Skeletal muscle cell (primary cell): ENCODE results near the gene SBK2.
A peak's percentile ranks its signal among the peaks of the same experiment; 100 is the strongest.
"Not testable (repeated sequence)": the region's sequence is repeated elsewhere in the genome, so short reads cannot be mapped to it uniquely, and the experiment has no call there.

Experiments used
- DNase-seq: peaks from one replicate; pipeline ENCODE4 v3.0.0-alpha.2; 2010; ENCODE audit warnings: low read depth
- H3K4me3 ChIP-seq: 2 replicates; pipeline ENCODE4 v1.5.1; 2011; ENCODE audit warnings: low read depth, mild to moderate bottlenecking, control low read depth, low read length, moderate library complexity

Gene SBK2

GRCh38 chr19:55516878-55517620 lies 19.9 kb downstream of the SBK2 start:
- peak overlapping the region; percentile 34 for H3K4me3 ChIP-seq
- DNase-seq = peak; percentile 68

- H3K4me3 ChIP-seq = no peak overlapping the region
- DNase-seq = no peak
Observed at GRCh38 chr19:55508120-55508519, 28.8 kb downstream of the SBK2 start.

- DNase-seq = no peak
- no peak overlapping the region for H3K4me3 ChIP-seq
Observed at GRCh38 chr19:55504981-55505380, 32.0 kb downstream of the SBK2 start.

GRCh38 chr19:55504252-55504603 lies 32.7 kb downstream of the SBK2 start:
- DNase-seq = no peak
- peak overlapping the region; percentile 46 for H3K4me3 ChIP-seq

GRCh38 chr19:55503502-55504251 lies 33.3 kb downstream of the SBK2 start:
- H3K4me3 ChIP-seq = peak overlapping the region; percentile 46
- DNase-seq = no peak

GRCh38 chr19:55503157-55503501 lies 33.8 kb downstream of the SBK2 start:
- no peak for DNase-seq
- H3K4me3 ChIP-seq = no peak overlapping the region

GRCh38 chr19:55502197-55502952 lies 34.6 kb downstream of the SBK2 start:
- no peak overlapping the region for H3K4me3 ChIP-seq
- no peak for DNase-seq

- no peak overlapping the region for H3K4me3 ChIP-seq
- no peak for DNase-seq
Observed at GRCh38 chr19:55500368-55500952, 36.5 kb downstream of the SBK2 start.

- no peak for DNase-seq
- no peak overlapping the region for H3K4me3 ChIP-seq
Observed at GRCh38 chr19:55498246-55498840, 38.6 kb downstream of the SBK2 start.

- DNase-seq = no peak
- no peak overlapping the region for H3K4me3 ChIP-seq
Observed at GRCh38 chr19:55497763-55498162, 39.2 kb downstream of the SBK2 start.

GRCh38 chr19:55496820-55497219 lies 40.1 kb downstream of the SBK2 start:
- not testable (repeated sequence) for H3K4me3 ChIP-seq, DNase-seq

- no peak overlapping the region for H3K4me3 ChIP-seq
- no peak for DNase-seq
Observed at GRCh38 chr19:55495646-55496349, 41.1 kb downstream of the SBK2 start.

- peak; percentile 73 for DNase-seq
- H3K4me3 ChIP-seq = peak overlapping the region; percentile 42
Observed at GRCh38 chr19:55494172-55494761, 42.7 kb downstream of the SBK2 start.

GRCh38 chr19:55493645-55494171 lies 43.2 kb downstream of the SBK2 start:
- peak overlapping the region; percentile 42 for H3K4me3 ChIP-seq
- DNase-seq = no peak

- peak overlapping the region; percentile 42 for H3K4me3 ChIP-seq
- DNase-seq = no peak
Observed at GRCh38 chr19:55493052-55493644, 43.8 kb downstream of the SBK2 start.

- DNase-seq = no peak
- H3K4me3 ChIP-seq = no peak overlapping the region
Observed at GRCh38 chr19:55492362-55492944, 44.5 kb downstream of the SBK2 start.

- no peak for DNase-seq
- H3K4me3 ChIP-seq = no peak overlapping the region
Observed at GRCh38 chr19:55491546-55492360, 45.2 kb downstream of the SBK2 start.
